Measurements from ENCODE around the gene MOB2.

The MOB2 gene

DNA sequence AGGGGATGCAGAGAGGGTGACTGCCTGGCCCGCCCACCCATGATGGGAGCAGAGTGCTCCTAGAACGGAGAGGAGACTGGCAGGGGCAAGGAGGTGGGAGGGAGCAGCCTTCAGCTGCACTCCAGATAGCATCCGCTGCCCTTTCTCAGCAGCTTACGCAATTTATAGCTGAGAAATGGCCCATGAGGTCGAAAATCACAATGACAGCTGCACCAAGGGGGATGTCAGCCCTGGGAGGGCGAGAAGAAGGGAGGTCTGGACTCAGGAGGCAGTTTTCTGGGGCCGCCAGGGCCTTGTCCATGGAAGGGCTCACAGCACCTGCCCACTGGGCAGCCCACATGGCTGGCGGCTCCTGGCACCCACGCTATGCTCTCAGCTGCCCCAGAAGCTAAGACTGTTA is 17.6 kb upstream of the MOB2 start:
- TF ChIP-seq, protein P1, sequence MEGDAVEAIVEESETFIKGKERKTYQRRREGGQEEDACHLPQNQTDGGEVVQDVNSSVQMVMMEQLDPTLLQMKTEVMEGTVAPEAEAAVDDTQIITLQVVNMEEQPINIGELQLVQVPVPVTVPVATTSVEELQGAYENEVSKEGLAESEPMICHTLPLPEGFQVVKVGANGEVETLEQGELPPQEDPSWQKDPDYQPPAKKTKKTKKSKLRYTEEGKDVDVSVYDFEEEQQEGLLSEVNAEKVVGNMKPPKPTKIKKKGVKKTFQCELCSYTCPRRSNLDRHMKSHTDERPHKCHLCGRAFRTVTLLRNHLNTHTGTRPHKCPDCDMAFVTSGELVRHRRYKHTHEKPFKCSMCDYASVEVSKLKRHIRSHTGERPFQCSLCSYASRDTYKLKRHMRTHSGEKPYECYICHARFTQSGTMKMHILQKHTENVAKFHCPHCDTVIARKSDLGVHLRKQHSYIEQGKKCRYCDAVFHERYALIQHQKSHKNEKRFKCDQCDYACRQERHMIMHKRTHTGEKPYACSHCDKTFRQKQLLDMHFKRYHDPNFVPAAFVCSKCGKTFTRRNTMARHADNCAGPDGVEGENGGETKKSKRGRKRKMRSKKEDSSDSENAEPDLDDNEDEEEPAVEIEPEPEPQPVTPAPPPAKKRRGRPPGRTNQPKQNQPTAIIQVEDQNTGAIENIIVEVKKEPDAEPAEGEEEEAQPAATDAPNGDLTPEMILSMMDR (IDR thresholded peaks at IDR 0.05), result no peak

DNA sequence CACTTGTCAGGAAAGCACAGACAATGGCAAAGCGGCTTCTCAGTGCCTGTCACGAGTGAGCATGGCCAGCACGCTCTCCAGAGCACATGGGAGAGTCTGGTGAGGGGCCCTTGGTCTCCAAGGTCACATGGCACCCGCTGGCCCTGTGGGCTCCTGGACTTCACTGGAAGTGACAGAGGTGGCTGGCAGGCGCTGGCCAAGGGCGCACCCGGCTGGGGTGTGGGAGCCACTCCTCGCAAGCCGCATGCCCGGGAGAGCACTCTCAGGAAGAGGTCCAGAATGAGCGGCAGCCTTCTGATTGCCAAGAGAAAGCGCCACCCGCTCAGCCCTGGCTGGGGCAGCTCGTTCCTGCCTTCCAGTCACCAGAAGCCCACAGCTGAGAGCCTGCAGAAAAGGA is 17.1 kb upstream of the MOB2 start:
- TF ChIP-seq, protein P1 (IDR thresholded peaks at IDR 0.05), result no peak

DNA sequence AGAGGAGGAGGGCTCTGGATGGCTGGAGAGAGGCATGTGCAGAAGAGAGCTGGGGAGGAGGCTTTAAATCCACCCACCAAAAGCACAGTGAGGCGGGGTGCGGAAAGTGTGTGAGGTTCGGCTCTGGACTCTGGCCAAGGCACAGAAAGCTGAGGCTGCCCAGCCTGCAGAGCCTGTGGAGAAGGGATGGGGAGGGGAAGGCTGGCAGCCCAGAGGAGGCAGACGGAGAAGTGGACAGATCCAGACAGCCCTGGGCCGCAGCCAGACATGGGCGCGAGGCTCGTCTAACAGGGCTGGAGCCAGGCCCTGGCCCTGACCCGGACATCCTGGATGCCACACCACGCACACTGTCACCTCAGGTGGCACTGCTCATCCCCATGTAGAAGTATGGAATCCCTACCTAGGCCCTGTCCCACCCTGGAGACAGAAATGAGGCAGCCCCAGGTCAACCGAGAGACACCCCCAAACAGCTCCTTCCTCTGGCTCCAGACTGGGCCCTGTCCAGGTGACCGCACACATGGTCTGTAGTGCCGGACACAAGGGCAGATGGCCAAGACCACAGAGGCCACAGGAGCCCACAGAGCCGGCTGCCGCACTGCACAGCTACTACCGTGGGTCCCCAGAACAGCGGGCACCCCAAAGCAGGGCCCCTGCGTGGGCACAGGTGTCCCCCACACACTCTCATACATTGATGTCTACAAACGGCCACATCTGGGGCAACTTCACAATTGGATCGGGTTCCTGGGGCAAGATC is 16.6 kb upstream of the MOB2 start:
- TF ChIP-seq, protein P1 (IDR thresholded peaks at IDR 0.05), result no peak

DNA sequence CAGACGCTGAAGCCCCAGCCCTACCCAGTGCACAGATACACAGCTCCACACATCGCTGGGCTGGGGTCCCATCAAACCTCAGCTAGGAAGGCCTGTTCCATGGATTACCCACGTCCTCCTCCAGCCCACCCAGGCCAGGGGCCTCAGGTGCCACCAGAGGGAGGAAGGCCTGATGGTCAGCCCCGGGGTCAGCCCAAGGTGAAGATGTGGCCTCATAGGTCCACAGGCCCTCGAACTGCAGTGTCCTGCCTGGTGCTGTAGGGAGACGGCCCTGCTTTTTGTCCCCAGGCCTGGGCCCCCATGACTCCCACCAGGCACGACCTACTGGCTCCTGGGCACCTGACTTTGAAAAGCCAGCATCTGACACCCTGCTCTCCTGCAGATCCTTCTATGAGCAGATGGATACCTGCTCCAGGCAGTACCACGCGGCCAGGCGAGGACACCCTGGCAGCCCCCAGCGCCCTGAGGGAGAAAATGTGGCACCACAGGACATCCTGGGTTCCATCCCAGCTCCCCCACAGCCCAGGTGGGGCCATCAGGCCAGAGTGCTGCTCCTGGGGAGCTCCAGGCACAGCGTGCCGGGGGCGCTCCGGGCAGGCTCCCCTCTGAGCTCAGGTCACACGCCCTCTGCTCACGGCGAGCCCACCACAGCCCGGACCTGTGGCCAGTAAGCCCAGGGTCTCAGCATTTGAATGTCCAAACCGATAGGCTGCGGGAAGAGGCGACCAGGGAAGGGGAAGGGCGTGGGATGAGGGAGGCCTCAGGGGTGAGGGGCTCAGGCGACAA is 15.8 kb upstream of the MOB2 start:
- TF ChIP-seq, protein P1 (IDR thresholded peaks at IDR 0.05), result no peak

DNA sequence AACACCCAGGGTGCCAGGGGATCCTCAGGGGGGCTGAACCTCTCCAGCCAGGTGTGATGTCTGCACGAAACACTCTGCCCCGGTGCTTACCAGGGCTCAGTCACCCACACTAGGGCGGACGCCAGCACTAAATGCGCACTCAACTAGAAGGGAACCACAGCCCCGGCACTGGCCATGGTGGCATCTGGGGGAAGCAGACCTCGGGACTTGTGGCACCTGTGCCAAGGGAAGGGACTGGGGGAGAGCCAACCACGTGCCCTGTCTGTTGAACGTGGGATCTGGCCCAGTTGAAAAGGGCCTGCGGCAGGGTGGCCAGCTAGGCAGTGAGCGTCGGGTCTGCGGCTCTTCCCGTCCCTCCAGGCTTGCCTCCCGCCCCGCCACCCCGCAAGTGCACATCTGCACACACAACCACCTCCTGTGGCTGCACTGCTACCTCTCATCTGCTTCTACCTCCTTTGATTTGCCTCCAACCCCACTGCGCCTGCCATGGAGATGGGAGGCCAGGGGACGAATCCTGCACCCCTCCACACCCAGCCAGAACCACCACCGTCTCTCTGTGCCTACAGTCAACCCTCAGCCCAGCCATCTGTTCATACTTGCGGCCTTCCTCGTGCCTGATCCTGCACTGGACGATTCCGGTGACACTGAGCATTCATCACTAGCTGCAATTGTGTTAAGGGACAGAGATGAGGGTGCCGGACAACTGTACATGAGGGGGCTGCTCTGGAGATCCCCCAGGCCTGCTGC is 15.0 kb upstream of the MOB2 start:
- TF ChIP-seq, protein P1 (IDR thresholded peaks at IDR 0.05), result no peak

DNA sequence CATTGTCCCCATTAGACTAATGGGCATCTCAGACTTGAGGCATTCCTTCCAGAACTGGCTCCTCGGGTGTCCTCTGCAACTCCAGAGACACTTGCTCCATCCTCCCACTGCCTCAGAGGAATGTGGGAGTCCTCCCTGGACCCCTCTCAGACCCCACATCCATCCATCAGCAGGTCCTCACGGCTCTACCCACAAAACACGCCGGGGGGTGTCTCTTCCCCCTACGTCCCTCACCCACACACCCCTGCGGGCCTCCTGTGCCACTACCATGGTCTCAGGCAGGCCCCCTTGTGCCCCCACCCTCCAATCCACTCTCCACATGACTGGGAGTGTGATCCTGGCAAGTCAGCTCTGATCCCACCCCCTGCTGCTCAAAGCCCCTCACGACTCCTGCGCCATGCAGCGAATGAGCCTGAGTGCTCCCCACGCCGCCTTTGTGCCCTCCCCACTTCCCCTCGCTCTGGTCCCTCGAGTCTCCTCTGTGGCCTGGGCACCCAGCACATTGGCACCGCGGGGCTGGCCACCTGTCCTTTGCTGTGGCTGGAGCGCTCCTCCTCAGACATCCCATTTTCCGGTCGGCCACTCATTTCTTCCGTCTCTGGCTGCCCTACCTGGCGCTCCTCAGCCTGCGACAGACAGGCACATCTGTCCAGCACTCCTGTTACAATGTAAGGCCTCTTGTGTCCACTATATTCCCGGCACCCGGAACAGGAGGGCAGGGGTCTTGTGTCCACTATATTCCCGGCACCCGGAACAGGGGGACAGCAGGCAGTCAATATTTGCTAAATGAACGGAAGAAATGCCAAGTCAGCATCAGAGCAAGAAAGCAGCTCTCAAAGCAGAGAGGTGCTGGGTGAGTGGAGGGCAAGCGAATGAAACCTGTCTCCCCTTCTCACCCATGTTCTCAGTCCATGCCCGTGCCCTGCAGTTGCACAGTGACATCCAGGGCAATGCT is 14.2 kb upstream of the MOB2 start:
- TF ChIP-seq, protein P1 (IDR thresholded peaks at IDR 0.05), result no peak
